CD4-positive, CD25-positive, alpha-beta regulatory T cell (primary cell): Measurements from ENCODE around the gene SYNE1. TPM values are rescaled to one million over a fixed set of nuclear protein-coding genes. Genes with fewer than 3 reads are reported as not detected.

Experiments used
- ATAC-seq, 2 donors: fragments of 150-1000 bp; cut with Tn5 transposase; one replicate each; pipeline ENCODE4 v1.10.0; 2021; ENCODE audit warnings: low read depth in 2 of 2, moderate number of reproducible peaks in 2 of 2, moderate library complexity in 1 of 2
- DNase-seq, 3 donors: peaks; one replicate each; pipeline versions ENCODE4 v3.0.0 to v3.0.0-alpha.2; 2012 to 2022; ENCODE audit warnings: mixed read lengths in 1 of 3
- H3K27ac ChIP-seq: one replicate; pipeline ENCODE4 v1.7.0; 2013; ENCODE audit warnings: mild to moderate bottlenecking, low read length; ENCODE audit not compliant: insufficient read depth, poor library complexity, severe bottlenecking
- H3K27me3 ChIP-seq: one replicate; pipeline ENCODE4 v1.7.0; 2013; ENCODE audit warnings: low read length; ENCODE audit not compliant: control insufficient read depth, insufficient read depth
- H3K36me3 ChIP-seq: one replicate; pipeline ENCODE4 v1.7.0; 2013; ENCODE audit warnings: mild to moderate bottlenecking, low read length, moderate library complexity; ENCODE audit not compliant: control insufficient read depth, insufficient read depth
- H3K4me1 ChIP-seq: 2 replicates; pipeline ENCODE4 v1.7.0; 2013; ENCODE audit warnings: mild to moderate bottlenecking, low read length; ENCODE audit not compliant: insufficient read depth, control insufficient read depth, poor library complexity, severe bottlenecking
- H3K4me3 ChIP-seq: one replicate; pipeline ENCODE4 v1.7.0; 2013; ENCODE audit warnings: low read depth, mild to moderate bottlenecking, low read length, moderate library complexity
- H3K9me3 ChIP-seq, 2 experiments: 1 replicate in 1 of 2; 2 replicates in 1 of 2; pipeline ENCODE4 v1.7.0; 2013; ENCODE audit warnings: low read length in 2 of 2, mild to moderate bottlenecking in 1 of 2, moderate library complexity in 1 of 2; ENCODE audit not compliant: control insufficient read depth in 2 of 2
- H3K27ac Mint-ChIP-seq, 3 donors: one replicate each; pipeline ENCODE4 v1.8.0; 2020 to 2022; ENCODE audit warnings: mild to moderate bottlenecking in 3 of 3, mixed read lengths in 3 of 3, moderate library complexity in 2 of 3
- H3K27me3 Mint-ChIP-seq: one replicate; pipeline ENCODE4 v1.8.0; 2022; ENCODE audit warnings: mild to moderate bottlenecking, mixed read lengths
- H3K36me3 Mint-ChIP-seq: one replicate; pipeline ENCODE4 v1.8.0; 2020; ENCODE audit warnings: mixed read lengths
- H3K4me1 Mint-ChIP-seq, 4 donors: one replicate each; pipeline ENCODE4 v1.8.0; 2020 to 2022; ENCODE audit warnings: mixed read lengths in 4 of 4, mild to moderate bottlenecking in 1 of 4
- H3K4me3 Mint-ChIP-seq, 4 donors: one replicate each; pipeline ENCODE4 v1.8.0; 2020 to 2022; ENCODE audit warnings: mild to moderate bottlenecking in 4 of 4, mixed read lengths in 4 of 4, moderate library complexity in 3 of 4
- H3K9me3 Mint-ChIP-seq, 7 donors: one replicate each; pipeline ENCODE4 v1.8.0; 2020 to 2022; ENCODE audit warnings: mixed read lengths in 7 of 7, mild to moderate bottlenecking in 3 of 7, moderate library complexity in 2 of 7
- polyA plus RNA-seq, 4 donors: library from polyadenylated mRNA; unstranded; fragments of 300-500 nt; fragmentation: Illumina TruSeq; gene quantifications; one replicate each; pipeline ENCODE4 v1.2.3, GENCODE V29; 2021
- total RNA-seq: library from RNA; stranded (reverse); gene quantifications from one replicate; pipeline ENCODE4 v1.2.3, GENCODE V29; 2022

Gene SYNE1
- total and polyA plus RNA-seq, 5 donors from 2014 or later, result 48.1 to 166 (median 57.3) TPM

GRCh38 chr6:152248980-152249379 lies 388.2 kb downstream of the SYNE1 start:
- Mint-ChIP-seq H3K9me3 (no peaks in the 10 kb centered on the region), H3K27ac (peak overlapping the region in 1 of 3 donors; percentile 9), H3K4me1 (peaks cover 0 to 15% (median 8%) of the 10 kb centered on the region in 4 donors), H3K4me3 (no peak overlapping the region), H3K36me3 (peaks cover 59% of the 10 kb centered on the region), H3K27me3 (no peaks in the 10 kb centered on the region)
- Histone ChIP-seq H3K4me1 (no peaks in the 10 kb centered on the region), H3K27me3 (no peaks in the 10 kb centered on the region), H3K4me3 (no peak overlapping the region), H3K27ac (no peak overlapping the region), H3K9me3 (no peaks in the 10 kb centered on the region), H3K36me3 (peaks cover 64% of the 10 kb centered on the region)
- no peak for ATAC-seq
- DNase-seq, result no peak

- DNase-seq (no peak), ATAC-seq (no peak)
- Histone ChIP-seq H3K4me3 (no peak overlapping the region), H3K27ac (no peak overlapping the region), H3K9me3 (no peaks in the 10 kb centered on the region), H3K36me3 (peaks cover 66% of the 10 kb centered on the region), H3K4me1 (no peaks in the 10 kb centered on the region), H3K27me3 (no peaks in the 10 kb centered on the region)
- peaks cover 0 to 10% (median 7%) of the 10 kb centered on the region in 4 donors for H3K4me1 Mint-ChIP-seq
- no peak overlapping the region for H3K4me3 Mint-ChIP-seq
- H3K36me3 Mint-ChIP-seq, result peaks cover 60% of the 10 kb centered on the region
- no peaks in the 10 kb centered on the region for H3K9me3 Mint-ChIP-seq
- no peaks in the 10 kb centered on the region for H3K27me3 Mint-ChIP-seq
- H3K27ac Mint-ChIP-seq, result peak overlapping the region in 1 of 3 donors; percentile 49
These were observed 390.4 kb downstream of the SYNE1 start for GRCh38 chr6:152246554-152247337.

- Mint-ChIP-seq H3K4me1 (peaks cover 0 to 9% (median 6%) of the 10 kb centered on the region in 4 donors), H3K4me3 (no peak overlapping the region), H3K27me3 (no peaks in the 10 kb centered on the region), H3K27ac (peak overlapping the region in 1 of 3 donors; percentile 39), H3K9me3 (peaks cover 0 to 1% (median 0%) of the 10 kb centered on the region in 7 donors), H3K36me3 (peaks cover 70% of the 10 kb centered on the region)
- Histone ChIP-seq H3K27me3 (no peaks in the 10 kb centered on the region), H3K9me3 (no peaks in the 10 kb centered on the region), H3K4me3 (no peak overlapping the region), H3K36me3 (peaks cover 78% of the 10 kb centered on the region), H3K4me1 (no peaks in the 10 kb centered on the region), H3K27ac (no peak overlapping the region)
- ATAC-seq (no peak), DNase-seq (no peak)
These were observed 392.0 kb downstream of the SYNE1 start for GRCh38 chr6:152244998-152245630.

GRCh38 chr6:152241013-152241766 lies 396.0 kb downstream of the SYNE1 start:
- Mint-ChIP-seq H3K27me3 (no peaks in the 10 kb centered on the region), H3K4me3 (no peak overlapping the region), H3K36me3 (peaks cover 61% of the 10 kb centered on the region), H3K9me3 (peaks cover 0 to 1% (median 0%) of the 10 kb centered on the region in 7 donors), H3K4me1 (peaks cover 0 to 4% (median 0%) of the 10 kb centered on the region in 4 donors), H3K27ac (peak overlapping the region in 1 of 3 donors; percentile 59)
- H3K9me3 ChIP-seq, result no peaks in the 10 kb centered on the region
- no peaks in the 10 kb centered on the region for H3K27me3 ChIP-seq
- ATAC-seq (no peak), DNase-seq (no peak)
- no peaks in the 10 kb centered on the region for H3K4me1 ChIP-seq
- peaks cover 96% of the 10 kb centered on the region for H3K36me3 ChIP-seq
- no peak overlapping the region for H3K27ac ChIP-seq
- H3K4me3 ChIP-seq, result no peak overlapping the region

- peaks cover 0 to 3% (median 0%) of the 10 kb centered on the region in 4 donors for H3K4me1 Mint-ChIP-seq
- no peaks in the 10 kb centered on the region for H3K27me3 ChIP-seq
- no peaks in the 10 kb centered on the region for H3K9me3 ChIP-seq
- no peaks in the 10 kb centered on the region for H3K4me1 ChIP-seq
- peaks cover 62% of the 10 kb centered on the region for H3K36me3 Mint-ChIP-seq
- H3K4me3 Mint-ChIP-seq, result no peak overlapping the region
- H3K27me3 Mint-ChIP-seq, result no peaks in the 10 kb centered on the region
- peaks cover 0 to 1% (median 0%) of the 10 kb centered on the region in 7 donors for H3K9me3 Mint-ChIP-seq
- DNase-seq (no peak), ATAC-seq (no peak)
- H3K4me3 ChIP-seq, result no peak overlapping the region
- H3K36me3 ChIP-seq, result peaks cover 96% of the 10 kb centered on the region
- peak overlapping the region in 1 of 3 donors; percentile 59 for H3K27ac Mint-ChIP-seq
- no peak overlapping the region for H3K27ac ChIP-seq
These were observed 396.7 kb downstream of the SYNE1 start for GRCh38 chr6:152240436-152240835.

GRCh38 chr6:152236370-152237097 lies 400.6 kb downstream of the SYNE1 start:
- H3K4me3 Mint-ChIP-seq, result no peak overlapping the region
- no peaks in the 10 kb centered on the region for H3K9me3 ChIP-seq
- H3K27ac Mint-ChIP-seq, result no peak overlapping the region
- no peak overlapping the region for H3K27ac ChIP-seq
- peaks cover 92% of the 10 kb centered on the region for H3K36me3 ChIP-seq
- DNase-seq, result no peak
- H3K4me3 ChIP-seq, result no peak overlapping the region
- peaks cover 0 to 1% (median 0%) of the 10 kb centered on the region in 7 donors for H3K9me3 Mint-ChIP-seq
- peaks cover 58% of the 10 kb centered on the region for H3K36me3 Mint-ChIP-seq
- no peaks in the 10 kb centered on the region for H3K27me3 ChIP-seq
- no peaks in the 10 kb centered on the region for H3K27me3 Mint-ChIP-seq
- no peak for ATAC-seq
- peaks cover 11% of the 10 kb centered on the region for H3K4me1 ChIP-seq
- H3K4me1 Mint-ChIP-seq, result peaks cover 8 to 27% (median 21%) of the 10 kb centered on the region in 4 donors
